DOHH2 (cell line): ENCODE results near the gene ZNF320.
"Not testable (repeated sequence)": the region's sequence is repeated elsewhere in the genome, so short reads cannot be mapped to it uniquely, and the experiment has no call there.

ENCODE experiments used
- CTCF ChIP-seq: fragments of 200-600 bp; sonication (generic); IDR thresholded peaks from one replicate; pipeline ENCODE4 v1.5.1; 2014; ENCODE audit warnings: antibody characterized with exemption, mild to moderate bottlenecking, low read depth, low read length; ENCODE audit not compliant: poor library complexity, severe bottlenecking
- EZH2phosphoT487 ChIP-seq: fragments of 200-600 bp; sonication (generic); IDR thresholded peaks from 2 replicates; pipeline ENCODE4 v1.6.1; 2017; ENCODE audit warnings: borderline replicate concordance, mild to moderate bottlenecking, antibody characterized with exemption, low read length, moderate library complexity, mixed read lengths

DNA sequence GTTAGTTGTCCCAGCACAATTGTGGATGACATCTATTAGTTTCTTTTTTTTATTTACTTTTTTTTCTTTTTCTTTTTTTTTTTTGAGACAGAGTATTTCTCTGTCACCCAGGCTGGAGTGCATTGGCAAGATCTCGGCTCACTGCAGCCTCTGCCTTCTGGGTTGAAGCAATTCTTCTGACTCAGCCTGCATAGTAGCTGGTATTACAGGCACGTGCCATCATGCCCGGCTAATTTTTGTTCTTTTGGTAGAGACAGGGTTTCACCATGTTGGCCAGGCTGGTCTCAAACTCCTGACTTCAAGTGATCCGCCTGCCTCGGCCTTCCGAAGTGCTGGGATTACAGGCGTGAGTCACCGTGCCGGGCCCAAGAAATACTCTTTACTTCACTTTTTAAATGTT lies 27.2 kb upstream of the ZNF320 start:
- not testable (repeated sequence) for TF ChIP-seq CTCF, EZH2phosphoT487
